Endothelial cell of umbilical vein (primary cell): ENCODE results near the gene MUL1. TPM values are rescaled to one million over a fixed set of nuclear protein-coding genes. Genes with fewer than 3 reads are reported as not detected.

Source experiments
- BruUV-seq: library from RNA; stranded (reverse); fragments of 400-500 nt; replicated peaks from 2 replicates; lab custom pipeline; 2021; lab: Mats Ljungman, UMichigan
- CTCF ChIA-PET: fragments of 300-600, 350-600 bp; sonication (Branson Sonifier 250); formaldehyde crosslinking; loops from one replicate; lab custom pipeline; 2021; ENCODE audit warnings: antibody characterized with exemption, inconsistent platforms; lab: Charles Lee
- POLR2A ChIA-PET: fragments of 300-600, 350-600 bp; sonication (Branson Sonifier 250); formaldehyde crosslinking; loops from one replicate; lab custom pipeline; 2021; ENCODE audit warnings: antibody characterized with exemption, inconsistent platforms; lab: Charles Lee
- DNase-seq: peaks from one replicate; pipeline ENCODE4 v3.0.0-alpha.2; 2011; ENCODE audit warnings: low read depth, low spot score
- FAIRE-seq: peaks from 2 replicates; lab custom pipeline; 2011; peaks lifted over from hg19 to GRCh38; lab: Jason Lieb, UNC
- H2AFZ ChIP-seq: 2 replicates; pipeline ENCODE4 v1.6.0; 2012; ENCODE audit warnings: low read depth, low read length, control low read depth, inconsistent platforms
- H3K27ac ChIP-seq: 2 replicates; pipeline ENCODE4 v1.5.1; 2011; ENCODE audit warnings: low read depth, mild to moderate bottlenecking, control low read depth, low read length, moderate library complexity; ENCODE audit not compliant: insufficient read depth
- H3K27me3 ChIP-seq, 2 experiments: 2 replicates each; pipeline versions ENCODE4 v1.6.0 to v1.6.1; 2011; ENCODE audit warnings: low read length in 2 of 2, mixed read lengths in 1 of 2; ENCODE audit not compliant: control insufficient read depth in 2 of 2, insufficient read depth in 2 of 2
- H3K36me3 ChIP-seq, 2 experiments: 2 replicates in 1 of 2; 3 replicates in 1 of 2; pipeline ENCODE4 v1.5.1; 2011; ENCODE audit warnings: low read length in 2 of 2, mild to moderate bottlenecking in 1 of 2, moderate library complexity in 1 of 2; ENCODE audit not compliant: control insufficient read depth in 2 of 2, insufficient read depth in 2 of 2; ENCODE audit errors: extremely low read depth in 1 of 2
- H3K4me1 ChIP-seq: 3 replicates; pipeline ENCODE4 v1.5.1; 2011; ENCODE audit warnings: mild to moderate bottlenecking, low read length; ENCODE audit not compliant: control insufficient read depth, insufficient read depth; ENCODE audit errors: extremely low read depth
- H3K4me2 ChIP-seq: 2 replicates; pipeline ENCODE4 v1.6.1; 2011; ENCODE audit warnings: low read length, control low read depth, mixed read lengths; ENCODE audit not compliant: insufficient read depth
- H3K4me3 ChIP-seq, 3 experiments: fragments of 200-600 bp in 1 of 3; sonication (generic), shearing (Covaris generic) in 1 of 3; replicated peaks in 1 of 3; 2 replicates each; pipeline ENCODE4 v1.5.1; 2011 to 2016; ENCODE audit warnings: control low read depth in 3 of 3, low read length in 3 of 3, mild to moderate bottlenecking in 2 of 3, inconsistent platforms in 1 of 3, low read depth in 1 of 3, moderate library complexity in 1 of 3; ENCODE audit not compliant: insufficient read depth in 1 of 3
- H3K79me2 ChIP-seq: 2 replicates; pipeline ENCODE4 v1.6.0; 2012; ENCODE audit warnings: low read length, inconsistent platforms; ENCODE audit not compliant: control insufficient read depth, insufficient read depth
- H3K9ac ChIP-seq: replicated peaks from 2 replicates; pipeline ENCODE3; 2011; ENCODE audit warnings: low read length, control low read depth; ENCODE audit not compliant: insufficient read depth; ENCODE audit errors: extremely low read depth
- H3K9me1 ChIP-seq: replicated peaks from 3 replicates; pipeline ENCODE4 v1.6.0; 2011; ENCODE audit warnings: mild to moderate bottlenecking, low read length; ENCODE audit not compliant: control insufficient read depth, insufficient read depth; ENCODE audit errors: extremely low read depth
- H3K9me3 ChIP-seq: replicated peaks from 2 replicates; pipeline ENCODE4 v1.5.1; 2012; ENCODE audit warnings: low read length, inconsistent platforms; ENCODE audit not compliant: control insufficient read depth, insufficient read depth
- H4K20me1 ChIP-seq: replicated peaks from 2 replicates; pipeline ENCODE3; 2011; ENCODE audit warnings: mild to moderate bottlenecking, low read length; ENCODE audit not compliant: control insufficient read depth, insufficient read depth; ENCODE audit errors: extremely low read depth
- EZH2 ChIP-seq: IDR thresholded peaks from 2 replicates; pipeline ENCODE4 v1.6.1; 2012; ENCODE audit warnings: borderline replicate concordance, low read depth, mild to moderate bottlenecking, moderate library complexity, low read length, inconsistent platforms; ENCODE audit not compliant: severe bottlenecking
- FOS ChIP-seq: IDR thresholded peaks from 2 replicates; pipeline ENCODE4 v1.6.1; 2011; ENCODE audit warnings: mild to moderate bottlenecking, low read length, moderate library complexity, borderline replicate concordance; ENCODE audit not compliant: insufficient read depth
- GATA2 ChIP-seq: IDR thresholded peaks from 2 replicates; pipeline ENCODE4 v1.7.0; 2011; ENCODE audit warnings: low read depth, mild to moderate bottlenecking, moderate library complexity, mixed read lengths, low read length; ENCODE audit not compliant: insufficient read length, insufficient read depth
- JUN ChIP-seq: IDR thresholded peaks from 2 replicates; pipeline ENCODE4 v1.6.1; 2011; ENCODE audit warnings: borderline replicate concordance, low read depth; ENCODE audit not compliant: insufficient read length, insufficient read depth
- MYC ChIP-seq: IDR thresholded peaks from one replicate; pipeline ENCODE4 v1.6.1; 2011; ENCODE audit warnings: mild to moderate bottlenecking, low read depth, low read length
- POLR2AphosphoS5 ChIP-seq: IDR thresholded peaks from 2 replicates; pipeline ENCODE4 v1.6.1; 2012; ENCODE audit warnings: low read depth, mild to moderate bottlenecking, control low read depth, low read length, moderate library complexity; ENCODE audit not compliant: insufficient read depth
- dilution Hi-C: fragments of 300-500 bp; cut with MboI; formaldehyde crosslinking; loops from one replicate; pipeline ENCODE4 v1.15.0; 2019; ENCODE audit warnings: low sequenced_read_pairs; ENCODE audit not compliant: extremely low pct_ligation_motif_present
- intact Hi-C: fragments of 100-400 bp; cut with micrococcal nuclease; formaldehyde crosslinking; loops from one replicate; pipeline ENCODE4 v1.10.0; 2022
- polyA plus RNA-seq, 4 experiments: library from polyadenylated mRNA; depleted of rRNA in 3 of 4; stranded (reverse) in 3 of 4; unstranded in 1 of 4; fragments of >200 nt; gene quantifications; 2 replicates each; pipeline versions ENCODE4 v1.2.1 to v1.2.3, GENCODE V29; 2011 to 2012; ENCODE audit warnings: missing spikeins in 1 of 4
- total RNA-seq: library from RNA; stranded (reverse); gene quantifications from 2 replicates; pipeline ENCODE4 v1.2.3, GENCODE V29; 2021
- TF ChIP-seq, protein P1 (sequence below): IDR thresholded peaks from 2 replicates; pipeline ENCODE4 v1.6.1; 2011; ENCODE audit not compliant: insufficient read depth, insufficient read length
- TF ChIP-seq, protein P2 (sequence below), 2 donors: IDR thresholded peaks; 1 replicate in 1 of 2; 2 replicates in 1 of 2; pipeline ENCODE4 v1.5.1; 2011; ENCODE audit warnings: low read length in 2 of 2, mild to moderate bottlenecking in 2 of 2, moderate library complexity in 2 of 2, control low read depth in 1 of 2, inconsistent platforms in 1 of 2, low read depth in 1 of 2; ENCODE audit not compliant: insufficient read depth in 1 of 2; ENCODE audit errors: extremely low read depth in 1 of 2

MUL1 gene
- total and polyA plus RNA-seq, 2 donors (not counting 3 experiments of a cell fraction or from before 2014, with no cell fraction given), result 28.3 to 29.5 TPM

DNA sequence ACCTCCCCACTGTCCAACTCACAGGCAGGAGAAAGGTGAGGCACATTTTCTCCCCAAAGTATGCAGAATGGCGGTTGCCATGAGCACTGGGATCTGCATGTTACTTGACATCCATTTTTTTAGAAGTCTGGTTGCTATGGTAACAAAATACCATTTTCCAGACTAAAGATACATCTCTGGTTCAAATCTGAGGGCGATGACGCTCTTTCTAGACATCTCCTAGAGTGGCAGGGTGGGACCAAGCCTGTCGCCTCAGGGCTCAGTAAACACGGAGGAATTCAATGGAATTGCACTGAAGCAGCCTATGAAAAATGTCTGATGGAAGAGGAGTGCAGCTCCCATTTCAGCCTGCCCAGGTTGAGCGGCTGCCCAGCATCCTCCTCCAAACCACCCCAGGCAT, 22.9 kb upstream of the MUL1 start:
- Histone ChIP-seq H4K20me1 (no peaks in the 10 kb centered on the region), H3K27me3 (peaks cover 17% of the 10 kb centered on the region in 2 experiments), H3K36me3 (no peaks in the 10 kb centered on the region), H2AFZ (no peak overlapping the region), H3K9ac (no peak overlapping the region), H3K9me3 (no peaks in the 10 kb centered on the region), H3K4me2 (no peak overlapping the region), H3K9me1 (no peaks in the 10 kb centered on the region), H3K79me2 (no peaks in the 10 kb centered on the region), H3K4me1 (no peaks in the 10 kb centered on the region), H3K27ac (no peak overlapping the region), H3K4me3 (no peak overlapping the region)
- intact Hi-C loops, result no loop called here
- TF ChIP-seq FOS (no peak), POLR2AphosphoS5 (no peak), JUN (no peak), GATA2 (no peak), MYC (no peak), EZH2 (no peak)
- TF ChIP-seq, protein P1, sequence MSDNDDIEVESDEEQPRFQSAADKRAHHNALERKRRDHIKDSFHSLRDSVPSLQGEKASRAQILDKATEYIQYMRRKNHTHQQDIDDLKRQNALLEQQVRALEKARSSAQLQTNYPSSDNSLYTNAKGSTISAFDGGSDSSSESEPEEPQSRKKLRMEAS, result no peak
- TF ChIP-seq, protein P2, sequence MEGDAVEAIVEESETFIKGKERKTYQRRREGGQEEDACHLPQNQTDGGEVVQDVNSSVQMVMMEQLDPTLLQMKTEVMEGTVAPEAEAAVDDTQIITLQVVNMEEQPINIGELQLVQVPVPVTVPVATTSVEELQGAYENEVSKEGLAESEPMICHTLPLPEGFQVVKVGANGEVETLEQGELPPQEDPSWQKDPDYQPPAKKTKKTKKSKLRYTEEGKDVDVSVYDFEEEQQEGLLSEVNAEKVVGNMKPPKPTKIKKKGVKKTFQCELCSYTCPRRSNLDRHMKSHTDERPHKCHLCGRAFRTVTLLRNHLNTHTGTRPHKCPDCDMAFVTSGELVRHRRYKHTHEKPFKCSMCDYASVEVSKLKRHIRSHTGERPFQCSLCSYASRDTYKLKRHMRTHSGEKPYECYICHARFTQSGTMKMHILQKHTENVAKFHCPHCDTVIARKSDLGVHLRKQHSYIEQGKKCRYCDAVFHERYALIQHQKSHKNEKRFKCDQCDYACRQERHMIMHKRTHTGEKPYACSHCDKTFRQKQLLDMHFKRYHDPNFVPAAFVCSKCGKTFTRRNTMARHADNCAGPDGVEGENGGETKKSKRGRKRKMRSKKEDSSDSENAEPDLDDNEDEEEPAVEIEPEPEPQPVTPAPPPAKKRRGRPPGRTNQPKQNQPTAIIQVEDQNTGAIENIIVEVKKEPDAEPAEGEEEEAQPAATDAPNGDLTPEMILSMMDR (IDR thresholded peaks at IDR 0.05; ENCODE audit: extremely low read depth in 1 of 2, insufficient read depth in 1 of 2, low read depth in 1 of 2, low read length in 2 of 2), result no peak
- FAIRE-seq (no peak), DNase-seq (no peak)
- no TSS peak for BruUV-seq
- ChIA-PET CTCF (interaction anchor here (2.1 kb wide), 1 partner anchor 44 kb away, joined by 5 read pairs; no protein-coding TSS in a partner anchor), POLR2A (interaction anchor here (0.5 kb wide), 1 partner anchor 134 kb away, joined by 3 read pairs; no protein-coding TSS in a partner anchor)
- dilution Hi-C loops, result no loop called here
